ENCODE measurements around the gene SPPL2B. TPM values are rescaled to one million over a fixed set of nuclear protein-coding genes. Genes with fewer than 3 reads are reported as not detected.

SPPL2B gene
- total RNA-seq, 1 donor from 2014 or later, result 20.7 TPM

DNA sequence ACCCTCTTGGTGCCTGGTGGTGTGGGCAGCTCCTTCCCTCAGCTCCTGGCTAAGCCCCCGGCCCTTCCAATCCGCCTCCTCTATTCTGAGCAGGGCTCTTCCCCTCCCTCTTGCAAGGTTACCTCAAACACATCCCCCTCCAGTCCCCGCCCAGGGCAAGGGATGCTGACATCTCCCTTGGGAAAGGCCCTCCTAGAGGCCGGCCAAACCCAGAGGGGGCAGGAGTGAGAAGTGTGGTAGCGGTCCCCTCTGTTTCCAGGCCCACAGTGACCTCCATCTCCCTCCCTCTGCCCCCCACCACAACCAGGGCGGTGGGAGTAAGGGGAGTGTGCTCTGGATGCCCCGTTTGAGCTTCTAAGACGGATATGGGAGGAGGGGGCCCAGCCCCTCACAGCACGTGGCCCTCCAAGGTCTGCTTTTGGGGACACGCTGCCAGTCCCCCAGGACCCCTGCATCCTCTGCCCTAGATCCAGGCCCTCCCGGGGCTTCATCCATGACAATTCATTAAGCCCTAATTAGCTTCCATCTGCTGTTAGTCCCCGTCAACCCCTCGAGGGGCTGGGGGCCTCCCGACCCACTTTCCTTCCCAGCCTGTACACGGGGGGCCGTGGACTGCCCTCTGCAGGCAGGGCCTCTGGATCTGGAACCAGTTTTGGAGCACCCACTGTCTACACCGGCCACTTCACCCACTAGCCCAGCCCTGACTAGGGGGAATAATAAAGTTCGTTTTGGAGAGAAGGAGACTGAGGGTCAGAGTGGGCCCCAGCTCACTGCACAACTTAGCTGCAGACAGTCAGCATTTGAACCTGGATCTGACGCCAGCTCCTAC lies 22.8 kb upstream of the SPPL2B start:
- TF ChIP-seq, protein P1, sequence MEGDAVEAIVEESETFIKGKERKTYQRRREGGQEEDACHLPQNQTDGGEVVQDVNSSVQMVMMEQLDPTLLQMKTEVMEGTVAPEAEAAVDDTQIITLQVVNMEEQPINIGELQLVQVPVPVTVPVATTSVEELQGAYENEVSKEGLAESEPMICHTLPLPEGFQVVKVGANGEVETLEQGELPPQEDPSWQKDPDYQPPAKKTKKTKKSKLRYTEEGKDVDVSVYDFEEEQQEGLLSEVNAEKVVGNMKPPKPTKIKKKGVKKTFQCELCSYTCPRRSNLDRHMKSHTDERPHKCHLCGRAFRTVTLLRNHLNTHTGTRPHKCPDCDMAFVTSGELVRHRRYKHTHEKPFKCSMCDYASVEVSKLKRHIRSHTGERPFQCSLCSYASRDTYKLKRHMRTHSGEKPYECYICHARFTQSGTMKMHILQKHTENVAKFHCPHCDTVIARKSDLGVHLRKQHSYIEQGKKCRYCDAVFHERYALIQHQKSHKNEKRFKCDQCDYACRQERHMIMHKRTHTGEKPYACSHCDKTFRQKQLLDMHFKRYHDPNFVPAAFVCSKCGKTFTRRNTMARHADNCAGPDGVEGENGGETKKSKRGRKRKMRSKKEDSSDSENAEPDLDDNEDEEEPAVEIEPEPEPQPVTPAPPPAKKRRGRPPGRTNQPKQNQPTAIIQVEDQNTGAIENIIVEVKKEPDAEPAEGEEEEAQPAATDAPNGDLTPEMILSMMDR (IDR thresholded peaks at IDR 0.05), result no peak
- TF ChIP-seq EZH2phosphoT487 (IDR thresholded peaks at IDR 0.05) (no peak), EZH2 (IDR thresholded peaks at IDR 0.05) (no peak)
- peaks cover 12% of the 10 kb centered on the region for H3K27me3 Mint-ChIP-seq (ENCODE audit: insufficient read depth, low read depth)
- peaks cover 2% of the 10 kb centered on the region for H3K9me3 Mint-ChIP-seq
- no peak overlapping the region for H3K4me3 Mint-ChIP-seq
- no peak overlapping the region for H3K27ac Mint-ChIP-seq
- H3K79me2 ChIP-seq (ENCODE audit: low read depth), result no peaks in the 10 kb centered on the region
- H4K20me1 ChIP-seq (ENCODE audit: low read depth), result no peaks in the 10 kb centered on the region
- peaks cover 30% of the 10 kb centered on the region for H3K4me1 Mint-ChIP-seq
- peaks cover 71% of the 10 kb centered on the region for H3K27me3 ChIP-seq
- no peak overlapping the region for H3K27ac ChIP-seq
- DNase-seq (ENCODE audit: low spot score), result peak; percentile 33
- H3K36me3 Mint-ChIP-seq, result no peaks in the 10 kb centered on the region
- no peak overlapping the region for H3K4me2 ChIP-seq
- H2AFZ ChIP-seq (replicated peaks), result no peak overlapping the region
- H3F3A ChIP-seq (ENCODE audit: low read depth), result peaks cover 9% of the 10 kb centered on the region
- peaks cover 6% of the 10 kb centered on the region for H3K4me1 ChIP-seq
- no peak overlapping the region for H3K9ac ChIP-seq
- H3K9me3 ChIP-seq (ENCODE audit: low read depth), result no peaks in the 10 kb centered on the region
- H3K36me3 ChIP-seq, result no peaks in the 10 kb centered on the region
- H3K4me3 ChIP-seq, result no peak overlapping the region

- Mint-ChIP-seq H3K36me3 (no peaks in the 10 kb centered on the region), H3K9me3 (peaks cover 2% of the 10 kb centered on the region), H3K27me3 (ENCODE audit: insufficient read depth, low read depth) (peaks cover 12% of the 10 kb centered on the region), H3K4me3 (no peak overlapping the region), H3K4me1 (peaks cover 28% of the 10 kb centered on the region), H3K27ac (no peak overlapping the region)
- H4K20me1 ChIP-seq (ENCODE audit: low read depth), result no peaks in the 10 kb centered on the region
- H3K9ac ChIP-seq, result no peak overlapping the region
- no peaks in the 10 kb centered on the region for H3K9me3 ChIP-seq (ENCODE audit: low read depth)
- no peak for TF ChIP-seq EZH2phosphoT487 (IDR thresholded peaks at IDR 0.05)
- no peak overlapping the region for H3K27ac ChIP-seq
- no peaks in the 10 kb centered on the region for H3K79me2 ChIP-seq (ENCODE audit: low read depth)
- H3F3A ChIP-seq (ENCODE audit: low read depth), result peaks cover 9% of the 10 kb centered on the region
- H3K4me2 ChIP-seq, result no peak overlapping the region
- H3K4me3 ChIP-seq, result no peak overlapping the region
- no peak overlapping the region for H2AFZ ChIP-seq (replicated peaks)
- no peak for DNase-seq (ENCODE audit: low spot score)
- no peaks in the 10 kb centered on the region for H3K36me3 ChIP-seq
- peaks cover 71% of the 10 kb centered on the region for H3K27me3 ChIP-seq
- H3K4me1 ChIP-seq, result peaks cover 6% of the 10 kb centered on the region
These were observed 22.1 kb upstream of the SPPL2B start for GRCh38 chr19:2306281-2306806.

DNA sequence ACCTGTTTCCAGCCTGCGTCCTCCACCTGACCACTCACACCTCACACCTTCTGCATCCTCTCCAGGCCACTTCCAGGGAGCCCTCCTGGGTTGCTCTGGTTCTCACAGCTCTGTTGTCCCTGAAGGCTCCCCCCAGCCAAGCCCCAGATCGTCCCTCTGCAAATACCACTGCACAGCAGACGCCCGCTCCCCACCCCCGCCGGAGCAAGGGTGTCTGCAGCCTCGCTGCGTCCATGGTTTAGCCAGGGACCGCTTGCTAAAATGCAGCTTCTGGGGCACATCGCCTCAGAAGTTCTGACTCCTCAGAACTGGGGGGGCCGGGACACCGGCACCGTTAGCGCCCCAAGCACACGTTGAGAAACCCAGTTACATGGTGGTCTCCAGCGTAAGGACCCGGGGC lies 21.5 kb upstream of the SPPL2B start:
- Histone ChIP-seq H3K4me1 (peaks cover 6% of the 10 kb centered on the region), H3K4me3 (no peak overlapping the region)

More for the DNA sequence above, 21.5 kb upstream of the SPPL2B start:
- Mint-ChIP-seq H3K27ac (no peak overlapping the region), H3K36me3 (no peaks in the 10 kb centered on the region), H3K4me1 (peaks cover 28% of the 10 kb centered on the region), H3K9me3 (peaks cover 2% of the 10 kb centered on the region), H3K27me3 (ENCODE audit: insufficient read depth, low read depth) (peaks cover 12% of the 10 kb centered on the region), H3K4me3 (peak overlapping the region; percentile 31)
- no peak for DNase-seq (ENCODE audit: low spot score)
- Histone ChIP-seq H3F3A (ENCODE audit: low read depth) (peaks cover 9% of the 10 kb centered on the region), H3K36me3 (no peaks in the 10 kb centered on the region), H2AFZ (replicated peaks) (no peak overlapping the region), H4K20me1 (ENCODE audit: low read depth) (no peaks in the 10 kb centered on the region), H3K79me2 (ENCODE audit: low read depth) (no peaks in the 10 kb centered on the region), H3K4me2 (no peak overlapping the region), H3K9ac (no peak overlapping the region), H3K27ac (no peak overlapping the region), H3K9me3 (ENCODE audit: low read depth) (no peaks in the 10 kb centered on the region), H3K27me3 (peaks cover 65% of the 10 kb centered on the region)
- TF ChIP-seq EZH2phosphoT487 (IDR thresholded peaks at IDR 0.05) (no peak), EZH2 (IDR thresholded peaks at IDR 0.05) (no peak)
- TF ChIP-seq, protein P1 (IDR thresholded peaks at IDR 0.05), result no peak
